ENCODE results near the gene C19orf44.

GRCh38 chr19:16455489-16455888, 40.7 kb upstream of the C19orf44 start:
- TF ChIP-seq MAX (IDR thresholded peaks at IDR 0.05) (no peak), PBX3 (IDR thresholded peaks at IDR 0.05) (no peak), CTCF (IDR thresholded peaks at IDR 0.05) (no peak), POLR2A (IDR thresholded peaks at IDR 0.05; ENCODE audit: low read length) (no peak), ZFP36 (IDR thresholded peaks at IDR 0.05; ENCODE audit: borderline replicate concordance, partially characterized antibody) (no peak), TP53 (CRISPR knock-in tag; IDR thresholded peaks at IDR 0.05) (no peak), REST (IDR thresholded peaks at IDR 0.05) (no peak), USF2 (IDR thresholded peaks at IDR 0.05) (no peak)

All from A549 (cell line).